HEK293 (cell line): ENCODE data around the gene KCNQ1.

ENCODE experiments used
- GLI4 ChIP-seq: fragments of 450-650 bp; formaldehyde crosslinking; IDR thresholded peaks from 2 replicates; pipeline ENCODE4 v1.5.1; 2016; ENCODE audit warnings: missing biosample characterization, missing genetic modification characterization
- ZNF311 ChIP-seq: fragments of 450-650 bp; formaldehyde crosslinking; IDR thresholded peaks from 2 replicates; pipeline ENCODE4 v1.5.1; 2017; ENCODE audit warnings: missing biosample characterization, missing genetic modification characterization, borderline replicate concordance
- TF ChIP-seq, protein P1 (sequence below): fragments of 450-650 bp; formaldehyde crosslinking; IDR thresholded peaks from 2 replicates; pipeline ENCODE4 v1.5.1; 2016; ENCODE audit warnings: missing biosample characterization, missing genetic modification characterization
- TF ChIP-seq, protein P2 (sequence below): IDR thresholded peaks from 2 replicates; pipeline ENCODE4 v1.6.1; 2011; ENCODE audit warnings: mild to moderate bottlenecking, low read depth, low read length, borderline replicate concordance

DNA sequence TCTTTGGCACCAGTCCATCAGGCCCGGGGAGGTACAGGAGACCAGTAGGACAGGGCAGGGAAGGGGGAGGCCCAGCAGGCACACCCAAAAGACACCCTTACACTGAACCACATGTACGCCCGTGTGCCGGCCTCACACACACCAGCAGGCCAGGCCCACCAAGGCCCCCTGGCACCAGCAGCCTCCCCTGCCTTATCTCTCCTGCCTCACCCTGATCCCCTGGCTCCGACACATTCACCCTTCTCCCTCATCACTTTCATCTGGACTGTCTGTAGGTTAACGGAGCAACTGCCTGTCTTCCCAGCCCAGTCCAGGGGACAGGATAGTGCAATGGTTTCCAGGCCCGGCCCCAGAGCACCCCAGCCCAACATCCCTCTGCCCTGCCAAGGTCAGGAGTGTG lies 435.8 kb downstream of the KCNQ1 start:
- TF ChIP-seq, protein P1, sequence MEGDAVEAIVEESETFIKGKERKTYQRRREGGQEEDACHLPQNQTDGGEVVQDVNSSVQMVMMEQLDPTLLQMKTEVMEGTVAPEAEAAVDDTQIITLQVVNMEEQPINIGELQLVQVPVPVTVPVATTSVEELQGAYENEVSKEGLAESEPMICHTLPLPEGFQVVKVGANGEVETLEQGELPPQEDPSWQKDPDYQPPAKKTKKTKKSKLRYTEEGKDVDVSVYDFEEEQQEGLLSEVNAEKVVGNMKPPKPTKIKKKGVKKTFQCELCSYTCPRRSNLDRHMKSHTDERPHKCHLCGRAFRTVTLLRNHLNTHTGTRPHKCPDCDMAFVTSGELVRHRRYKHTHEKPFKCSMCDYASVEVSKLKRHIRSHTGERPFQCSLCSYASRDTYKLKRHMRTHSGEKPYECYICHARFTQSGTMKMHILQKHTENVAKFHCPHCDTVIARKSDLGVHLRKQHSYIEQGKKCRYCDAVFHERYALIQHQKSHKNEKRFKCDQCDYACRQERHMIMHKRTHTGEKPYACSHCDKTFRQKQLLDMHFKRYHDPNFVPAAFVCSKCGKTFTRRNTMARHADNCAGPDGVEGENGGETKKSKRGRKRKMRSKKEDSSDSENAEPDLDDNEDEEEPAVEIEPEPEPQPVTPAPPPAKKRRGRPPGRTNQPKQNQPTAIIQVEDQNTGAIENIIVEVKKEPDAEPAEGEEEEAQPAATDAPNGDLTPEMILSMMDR (tag by site-specific recombination) = no peak
- TF ChIP-seq ZNF311 (tag by site-specific recombination) (no peak), GLI4 (tag by site-specific recombination) (no peak)
- TF ChIP-seq, protein P2, sequence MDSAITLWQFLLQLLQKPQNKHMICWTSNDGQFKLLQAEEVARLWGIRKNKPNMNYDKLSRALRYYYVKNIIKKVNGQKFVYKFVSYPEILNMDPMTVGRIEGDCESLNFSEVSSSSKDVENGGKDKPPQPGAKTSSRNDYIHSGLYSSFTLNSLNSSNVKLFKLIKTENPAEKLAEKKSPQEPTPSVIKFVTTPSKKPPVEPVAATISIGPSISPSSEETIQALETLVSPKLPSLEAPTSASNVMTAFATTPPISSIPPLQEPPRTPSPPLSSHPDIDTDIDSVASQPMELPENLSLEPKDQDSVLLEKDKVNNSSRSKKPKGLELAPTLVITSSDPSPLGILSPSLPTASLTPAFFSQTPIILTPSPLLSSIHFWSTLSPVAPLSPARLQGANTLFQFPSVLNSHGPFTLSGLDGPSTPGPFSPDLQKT = no peak
